Measurements from ENCODE around the gene MYF6.

Gene MYF6

DNA sequence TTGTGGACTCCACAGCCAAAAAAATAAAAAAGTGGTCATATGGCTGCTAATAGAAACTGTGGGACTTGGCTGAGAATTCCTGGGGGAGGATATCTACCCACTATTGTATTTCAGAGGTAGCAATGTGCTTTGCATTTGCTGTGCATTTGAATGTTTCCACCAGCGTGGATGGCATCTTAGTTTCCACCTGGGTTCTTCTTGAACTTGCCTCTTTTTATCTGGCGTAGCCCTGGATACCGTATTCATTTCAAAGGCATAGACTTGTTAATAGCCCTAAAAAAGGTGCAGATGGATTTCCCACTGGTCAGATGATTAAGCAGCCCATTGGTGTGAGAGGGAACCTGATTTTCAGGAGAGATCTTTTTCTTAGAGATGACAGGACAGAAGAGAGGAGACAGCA, 7.4 kb downstream of the MYF6 start:
- Mint-ChIP-seq H3K4me1 (no peaks in the 10 kb centered on the region), H3K27ac (no peak overlapping the region), H3K9me3 (peaks cover 0 to 7% of the 10 kb centered on the region in 2 donors), H3K27me3 (peaks cover 57% of the 10 kb centered on the region), H3K4me3 (no peak overlapping the region)
- no peak for ATAC-seq
- DNase-seq: no peak

DNA sequence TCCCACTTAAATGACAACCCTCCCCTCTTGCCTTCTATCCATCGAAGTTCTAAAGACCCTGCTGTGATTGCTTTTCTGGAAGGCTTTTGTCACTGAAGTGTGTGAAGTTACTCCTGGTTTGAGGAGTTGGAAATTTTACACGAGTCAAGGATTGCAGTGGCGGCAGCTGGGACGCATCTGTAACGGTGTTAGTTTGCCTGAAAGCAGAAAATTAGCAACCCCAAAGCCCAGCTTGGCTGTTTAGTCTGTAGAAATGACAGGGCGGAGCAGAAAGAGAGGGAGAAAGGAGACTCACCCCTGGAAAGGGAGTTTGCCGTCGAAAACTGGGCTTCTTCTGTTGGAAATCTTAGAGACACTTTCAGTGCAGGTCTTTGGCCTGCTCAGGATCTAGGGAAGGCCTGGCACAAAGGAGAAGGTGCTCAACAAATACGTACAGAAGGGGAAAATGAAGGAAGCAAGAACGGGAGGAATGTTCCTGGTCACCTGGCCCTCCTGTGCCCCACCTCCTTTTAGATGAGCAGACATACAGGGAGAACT, 8.3 kb downstream of the MYF6 start:
- H3K27ac Mint-ChIP-seq: no peak overlapping the region
- H3K4me3 Mint-ChIP-seq: no peak overlapping the region
- H3K4me1 Mint-ChIP-seq: no peaks in the 10 kb centered on the region
- H3K27me3 Mint-ChIP-seq: peaks cover 48% of the 10 kb centered on the region
- ATAC-seq (no peak), DNase-seq (no peak)
- no peaks in the 10 kb centered on the region for H3K9me3 Mint-ChIP-seq

DNA sequence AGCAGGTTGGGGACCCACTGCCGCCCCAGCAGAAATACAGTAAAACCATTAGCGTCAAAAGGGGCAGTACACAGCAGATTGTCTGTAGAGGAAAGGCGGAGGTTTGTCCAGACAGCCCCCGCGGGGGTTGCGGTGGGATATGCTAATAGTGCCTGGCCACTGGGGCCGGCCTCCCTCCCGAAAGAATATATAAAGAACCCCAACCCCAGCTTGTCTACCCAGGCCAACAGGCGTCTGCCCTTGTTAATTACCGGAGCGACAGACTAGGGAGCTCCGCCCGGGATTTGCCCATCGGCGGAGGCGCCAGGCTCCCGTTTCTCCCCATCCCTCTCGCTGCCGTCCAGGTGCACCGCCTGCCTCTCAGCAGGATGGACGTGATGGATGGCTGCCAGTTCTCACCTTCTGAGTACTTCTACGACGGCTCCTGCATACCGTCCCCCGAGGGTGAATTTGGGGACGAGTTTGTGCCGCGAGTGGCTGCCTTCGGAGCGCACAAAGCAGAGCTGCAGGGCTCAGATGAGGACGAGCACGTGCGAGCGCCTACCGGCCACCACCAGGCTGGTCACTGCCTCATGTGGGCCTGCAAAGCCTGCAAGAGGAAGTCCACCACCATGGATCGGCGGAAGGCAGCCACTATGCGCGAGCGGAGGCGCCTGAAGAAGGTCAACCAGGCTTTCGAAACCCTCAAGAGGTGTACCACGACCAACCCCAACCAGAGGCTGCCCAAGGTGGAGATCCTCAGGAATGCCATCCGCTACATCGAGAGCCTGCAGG, 9.4 kb downstream of the MYF6 start, which contains the start of gene MYF5:
Gene MYF5 (plus strand): TSS at position 217 of the 774 bp plus-strand sequence. CDS start 152 bp downstream, at position 369.
- H3K9me3 Mint-ChIP-seq: no peaks in the 10 kb centered on the region
- H3K4me3 Mint-ChIP-seq: no peak within 1 kb of the TSS
- no peaks in the 10 kb centered on the region for H3K4me1 Mint-ChIP-seq
- peaks cover 46% of the 10 kb centered on the region for H3K27me3 Mint-ChIP-seq
- DNase-seq: no peak
- no peak within 1 kb of the TSS for H3K27ac Mint-ChIP-seq
- ATAC-seq: no peak

DNA sequence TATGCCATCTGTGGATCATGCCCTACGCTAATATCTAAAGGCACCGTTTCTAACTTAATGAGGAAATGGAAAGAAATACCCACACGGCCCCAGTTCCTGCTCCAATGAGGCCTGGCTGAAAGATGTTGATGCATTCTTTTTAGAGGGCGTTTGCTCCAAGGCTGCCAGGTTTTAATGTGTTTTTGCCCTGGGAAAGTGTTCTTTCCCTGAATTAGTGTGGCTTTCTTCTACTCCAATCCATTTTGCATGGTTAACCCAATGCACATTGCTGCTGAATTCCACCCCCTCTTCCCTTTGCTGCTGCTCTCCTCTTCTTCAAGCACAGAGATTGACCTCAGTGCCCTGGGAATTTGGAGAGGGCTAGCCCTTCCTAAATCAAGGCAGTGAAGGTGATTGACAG, 10.4 kb downstream of the MYF6 start:
- Mint-ChIP-seq H3K4me3 (no peak overlapping the region), H3K4me1 (no peaks in the 10 kb centered on the region), H3K27ac (no peak overlapping the region), H3K27me3 (peaks cover 46% of the 10 kb centered on the region), H3K9me3 (no peaks in the 10 kb centered on the region)
- no peak for ATAC-seq
- DNase-seq: no peak

DNA sequence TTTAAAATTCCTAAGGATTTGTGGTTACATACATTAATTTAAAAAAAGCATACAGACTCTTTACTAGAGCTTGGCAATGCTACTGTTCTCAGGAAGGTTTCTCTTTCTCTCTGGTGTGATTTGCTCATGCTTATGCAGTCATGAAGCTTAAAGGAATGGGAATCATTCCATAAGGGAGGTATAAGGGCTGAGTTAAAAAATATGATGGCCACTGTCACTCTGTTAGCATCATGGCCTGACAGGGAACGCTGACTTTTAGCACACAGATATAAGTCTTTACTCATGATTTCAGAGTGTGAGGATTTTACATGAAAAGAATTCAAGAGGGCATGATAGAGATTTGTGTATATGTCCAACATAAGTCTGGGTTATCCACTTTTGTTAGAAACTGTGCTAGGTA, 13.1 kb downstream of the MYF6 start:
- no peaks in the 10 kb centered on the region for H3K4me1 Mint-ChIP-seq
- ATAC-seq (no peak), DNase-seq (no peak)
- no peak overlapping the region for H3K27ac Mint-ChIP-seq
- no peaks in the 10 kb centered on the region for H3K9me3 Mint-ChIP-seq
- H3K27me3 Mint-ChIP-seq: peaks cover 26% of the 10 kb centered on the region
- H3K4me3 Mint-ChIP-seq: no peak overlapping the region

DNA sequence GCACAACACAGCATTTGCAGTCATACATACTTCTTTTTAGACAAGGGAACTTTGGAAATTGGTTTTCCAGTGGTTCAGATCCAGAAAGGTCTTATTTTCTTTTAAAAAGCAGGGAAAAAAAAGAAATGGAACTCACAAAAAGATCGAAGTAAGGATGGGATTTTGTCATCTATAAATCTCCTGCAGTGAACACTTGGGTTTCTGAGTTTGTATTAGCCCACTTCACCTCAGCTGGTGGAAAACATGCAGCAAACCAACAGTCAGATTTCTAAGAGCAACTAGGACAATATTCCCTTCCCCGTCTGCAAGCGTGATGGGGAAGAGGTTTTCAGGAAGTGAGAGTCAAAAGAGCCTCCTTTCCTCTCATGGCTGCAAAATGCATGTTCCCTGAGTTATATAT, 13.9 kb downstream of the MYF6 start:
- Mint-ChIP-seq H3K4me1 (no peaks in the 10 kb centered on the region), H3K27me3 (peaks cover 18% of the 10 kb centered on the region), H3K27ac (no peak overlapping the region), H3K9me3 (no peaks in the 10 kb centered on the region), H3K4me3 (no peak overlapping the region)
- ATAC-seq: no peak
- no peak for DNase-seq

DNA sequence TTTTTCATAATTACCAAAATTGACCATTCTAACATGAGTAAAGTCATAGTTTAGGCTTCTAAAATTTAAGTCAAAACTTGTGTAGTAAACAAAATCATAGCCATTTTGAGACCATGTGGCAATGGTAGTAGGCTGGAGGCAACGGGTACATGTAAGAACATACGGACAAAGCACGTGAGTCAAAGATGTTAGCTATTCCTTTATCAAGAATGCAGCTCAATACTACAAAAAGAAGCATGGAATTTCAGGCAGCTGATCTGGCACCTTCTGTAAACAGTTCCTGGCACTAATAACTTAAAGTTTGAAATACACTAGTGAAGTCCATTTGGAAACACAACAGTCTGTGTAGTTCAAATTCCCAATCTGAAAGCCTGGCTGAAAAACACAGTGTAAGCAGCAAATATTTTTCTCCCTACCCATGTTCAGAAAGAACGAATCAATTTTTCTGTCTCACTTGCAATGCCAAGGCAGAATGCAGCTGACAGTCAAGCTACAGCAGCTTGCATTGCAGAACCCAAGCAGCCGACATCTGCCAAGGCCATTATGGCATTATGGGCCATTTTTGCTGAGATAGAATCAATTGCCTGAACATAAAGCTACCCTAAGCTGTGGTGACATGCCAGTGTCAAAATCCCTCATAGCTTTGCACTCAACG, 38.5 kb downstream of the MYF6 start:
- Mint-ChIP-seq H3K27ac (no peak overlapping the region), H3K4me3 (no peak overlapping the region), H3K9me3 (no peaks in the 10 kb centered on the region), H3K27me3 (no peaks in the 10 kb centered on the region), H3K4me1 (no peaks in the 10 kb centered on the region)
- ATAC-seq: no peak
- DNase-seq: no peak

DNA sequence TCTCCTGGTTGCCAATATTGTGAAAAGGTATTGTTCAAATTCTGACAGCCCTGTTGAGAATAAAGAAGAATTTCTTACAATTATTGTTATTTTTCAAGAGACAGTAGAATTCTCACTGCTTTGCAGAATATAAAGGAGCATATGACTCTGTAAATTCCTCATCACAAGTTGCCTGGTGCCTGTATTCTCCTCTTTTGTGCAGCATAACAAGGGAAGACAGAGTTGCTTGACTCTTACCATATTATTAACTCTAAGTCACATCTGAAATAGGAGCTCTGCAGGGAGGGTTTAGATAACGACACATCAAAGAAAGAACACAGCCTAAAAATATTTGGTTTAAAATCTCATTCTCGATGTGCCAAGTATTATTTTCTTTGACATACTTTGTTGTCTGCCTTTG, 40.4 kb downstream of the MYF6 start:
- ATAC-seq (no peak), DNase-seq (no peak)
- H3K4me3 Mint-ChIP-seq: no peak overlapping the region
- H3K9me3 Mint-ChIP-seq: no peaks in the 10 kb centered on the region
- H3K27ac Mint-ChIP-seq: no peak overlapping the region
- H3K27me3 Mint-ChIP-seq: no peaks in the 10 kb centered on the region
- no peaks in the 10 kb centered on the region for H3K4me1 Mint-ChIP-seq

DNA sequence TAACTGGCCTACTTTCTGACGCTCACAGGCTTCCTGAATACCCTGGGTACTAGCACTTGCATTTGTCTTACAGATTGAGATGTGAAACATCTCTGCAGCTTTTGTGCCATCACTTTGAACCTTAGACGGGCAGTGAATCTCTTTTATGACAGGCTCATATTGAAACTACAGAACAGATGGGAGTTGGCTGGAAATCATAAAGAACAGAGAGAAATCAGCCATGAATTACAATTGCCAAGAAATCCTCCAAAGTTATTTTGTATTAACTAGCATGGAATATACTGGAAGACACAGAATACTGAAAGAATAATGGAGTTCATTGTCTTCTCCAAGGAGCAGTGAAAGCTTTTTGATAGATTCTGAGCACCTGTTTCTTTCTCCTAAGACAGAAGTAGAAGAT, 42.0 kb downstream of the MYF6 start:
- Mint-ChIP-seq H3K9me3 (no peaks in the 10 kb centered on the region), H3K4me1 (no peaks in the 10 kb centered on the region), H3K4me3 (no peak overlapping the region), H3K27ac (no peak overlapping the region), H3K27me3 (no peaks in the 10 kb centered on the region)
- ATAC-seq: no peak
- no peak for DNase-seq

DNA sequence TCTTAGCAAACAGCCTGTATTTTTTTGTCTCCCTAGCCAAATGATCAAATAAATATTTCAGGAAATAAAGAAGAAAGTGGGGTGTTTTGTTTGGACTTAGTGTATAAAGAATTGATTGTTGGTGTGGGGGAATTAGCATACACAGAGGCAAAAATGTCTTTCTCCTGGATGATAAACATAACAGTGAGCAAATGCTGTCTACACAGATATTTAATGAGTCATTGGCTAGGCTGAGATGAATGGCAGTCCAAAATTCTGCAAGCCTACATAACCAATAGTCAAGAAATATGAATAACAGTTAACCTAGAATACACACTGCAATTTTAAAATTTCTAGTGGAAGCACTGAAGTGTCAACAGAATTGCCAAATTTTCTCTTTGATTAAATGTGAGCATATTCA, 45.0 kb downstream of the MYF6 start:
- H3K9me3 Mint-ChIP-seq: peaks cover 0 to 4% of the 10 kb centered on the region in 2 donors
- no peak overlapping the region for H3K4me3 Mint-ChIP-seq
- H3K4me1 Mint-ChIP-seq: no peaks in the 10 kb centered on the region
- DNase-seq: no peak
- no peak for ATAC-seq
- no peaks in the 10 kb centered on the region for H3K27me3 Mint-ChIP-seq
- no peak overlapping the region for H3K27ac Mint-ChIP-seq

DNA sequence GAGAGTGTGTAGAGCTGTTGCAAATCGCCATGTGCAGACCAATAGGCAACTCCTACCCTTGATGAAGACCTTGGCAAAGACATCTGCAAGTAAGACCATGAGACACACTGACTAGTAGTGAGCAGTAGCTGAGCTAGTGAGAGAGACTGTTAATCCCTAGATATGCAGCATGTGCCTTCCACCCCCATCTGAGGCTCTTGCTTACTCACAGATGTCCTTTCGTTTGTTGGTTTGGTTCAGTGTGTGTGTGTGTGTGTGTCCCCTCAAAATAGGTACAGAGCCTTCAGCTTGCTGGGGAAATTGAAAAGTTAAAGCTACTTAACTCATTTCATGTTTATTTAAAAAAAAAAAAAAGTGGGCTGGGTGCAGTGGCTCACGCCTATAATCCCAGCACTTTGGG, 46.8 kb downstream of the MYF6 start:
- no peak overlapping the region for H3K27ac Mint-ChIP-seq
- H3K9me3 Mint-ChIP-seq: peaks cover 0 to 4% of the 10 kb centered on the region in 2 donors
- no peaks in the 10 kb centered on the region for H3K27me3 Mint-ChIP-seq
- no peak overlapping the region for H3K4me3 Mint-ChIP-seq
- ATAC-seq: no peak
- DNase-seq: no peak
- H3K4me1 Mint-ChIP-seq: no peaks in the 10 kb centered on the region

DNA sequence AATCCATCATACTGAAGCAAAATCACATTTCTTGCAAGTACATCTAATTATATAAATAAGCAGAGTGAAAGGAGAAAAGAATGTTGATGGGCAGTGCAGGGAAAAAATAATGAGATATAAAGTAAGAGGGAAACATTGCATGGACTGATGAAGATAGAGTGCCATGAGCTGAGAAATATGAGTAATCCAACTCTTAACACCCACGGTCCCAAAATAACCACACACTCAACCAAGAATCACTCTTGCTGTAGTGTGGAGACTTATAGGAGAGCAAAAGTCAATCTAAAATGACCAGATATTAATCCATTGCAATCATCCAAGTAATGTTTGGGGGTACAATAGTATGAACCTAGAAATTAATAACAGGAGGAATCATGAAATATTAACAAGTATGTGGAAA, 49.4 kb downstream of the MYF6 start:
- Mint-ChIP-seq H3K27ac (no peak overlapping the region), H3K27me3 (no peaks in the 10 kb centered on the region), H3K4me3 (no peak overlapping the region), H3K9me3 (peaks cover 0 to 4% of the 10 kb centered on the region in 2 donors), H3K4me1 (no peaks in the 10 kb centered on the region)
- DNase-seq (no peak), ATAC-seq (no peak)

Data from stimulated activated naive CD8-positive, alpha-beta T cell treated with anti-CD3 and anti-CD28 coated beads, Interleukin-15, amount 100 ng/mL, for 72 hours (primary cell).